Epithelial cell of proximal tubule (primary cell): ENCODE measurements around the gene C9orf50. TPM values are rescaled to one million over a fixed set of nuclear protein-coding genes. Genes with fewer than 3 reads are reported as not detected.
"Not testable (repeated sequence)": the region's sequence is repeated elsewhere in the genome, so short reads cannot be mapped to it uniquely, and the experiment has no call there.

Experiments used
- DNase-seq: peaks from one replicate; pipeline ENCODE4 v3.0.0-alpha.2; 2011; ENCODE audit warnings: low read depth
- H3K4me3 ChIP-seq: 2 replicates; pipeline ENCODE4 v1.5.1; 2011; ENCODE audit warnings: low read depth, mild to moderate bottlenecking, low read length
- total RNA-seq: library from RNA; depleted of rRNA; stranded (reverse); fragments of >200 nt; gene quantifications from 2 replicates; pipeline ENCODE4 v1.2.3, GENCODE V29; 2015
- TF ChIP-seq, protein P1 (sequence below): conservative IDR thresholded peaks from 2 replicates; pipeline ENCODE4 v1.5.1; 2012; ENCODE audit warnings: low read depth, mild to moderate bottlenecking, low read length

Gene C9orf50
- total RNA-seq, 1 donor from 2014 or later = 0.69 TPM

DNA sequence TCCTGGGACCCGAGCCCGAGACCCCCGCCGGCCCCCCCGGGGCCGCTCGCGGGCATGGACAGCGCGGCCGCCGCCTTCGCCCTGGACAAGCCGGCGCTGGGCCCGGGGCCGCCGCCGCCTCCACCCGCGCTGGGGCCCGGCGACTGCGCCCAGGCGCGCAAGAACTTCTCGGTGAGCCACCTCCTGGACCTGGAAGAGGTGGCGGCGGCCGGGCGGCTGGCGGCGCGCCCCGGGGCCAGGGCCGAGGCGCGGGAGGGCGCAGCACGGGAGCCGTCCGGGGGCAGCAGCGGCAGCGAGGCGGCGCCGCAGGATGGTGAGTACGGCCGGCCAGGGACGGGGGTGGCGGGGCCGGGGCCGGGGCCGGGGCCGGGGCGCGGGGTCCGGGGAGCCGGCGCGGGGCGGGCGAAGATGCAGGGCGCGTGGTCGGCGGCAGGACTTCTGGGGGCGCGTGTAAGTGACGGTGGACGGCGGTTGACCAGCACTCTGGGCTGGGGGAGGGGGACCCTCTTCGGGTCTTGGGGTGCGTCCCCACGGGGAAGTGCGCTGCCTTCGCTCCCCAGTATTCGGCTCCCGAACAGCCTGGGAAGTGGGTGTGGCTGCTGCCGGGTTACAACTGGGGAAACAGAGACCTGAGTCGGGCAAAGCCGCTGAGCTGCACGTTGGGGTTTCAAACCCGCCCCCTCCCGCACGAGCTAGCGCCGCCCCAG, 45.1 kb upstream of the C9orf50 start:
- H3K4me3 ChIP-seq = no peak overlapping the region
- no peak for DNase-seq
- TF ChIP-seq, protein P1, sequence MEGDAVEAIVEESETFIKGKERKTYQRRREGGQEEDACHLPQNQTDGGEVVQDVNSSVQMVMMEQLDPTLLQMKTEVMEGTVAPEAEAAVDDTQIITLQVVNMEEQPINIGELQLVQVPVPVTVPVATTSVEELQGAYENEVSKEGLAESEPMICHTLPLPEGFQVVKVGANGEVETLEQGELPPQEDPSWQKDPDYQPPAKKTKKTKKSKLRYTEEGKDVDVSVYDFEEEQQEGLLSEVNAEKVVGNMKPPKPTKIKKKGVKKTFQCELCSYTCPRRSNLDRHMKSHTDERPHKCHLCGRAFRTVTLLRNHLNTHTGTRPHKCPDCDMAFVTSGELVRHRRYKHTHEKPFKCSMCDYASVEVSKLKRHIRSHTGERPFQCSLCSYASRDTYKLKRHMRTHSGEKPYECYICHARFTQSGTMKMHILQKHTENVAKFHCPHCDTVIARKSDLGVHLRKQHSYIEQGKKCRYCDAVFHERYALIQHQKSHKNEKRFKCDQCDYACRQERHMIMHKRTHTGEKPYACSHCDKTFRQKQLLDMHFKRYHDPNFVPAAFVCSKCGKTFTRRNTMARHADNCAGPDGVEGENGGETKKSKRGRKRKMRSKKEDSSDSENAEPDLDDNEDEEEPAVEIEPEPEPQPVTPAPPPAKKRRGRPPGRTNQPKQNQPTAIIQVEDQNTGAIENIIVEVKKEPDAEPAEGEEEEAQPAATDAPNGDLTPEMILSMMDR = no peak

DNA sequence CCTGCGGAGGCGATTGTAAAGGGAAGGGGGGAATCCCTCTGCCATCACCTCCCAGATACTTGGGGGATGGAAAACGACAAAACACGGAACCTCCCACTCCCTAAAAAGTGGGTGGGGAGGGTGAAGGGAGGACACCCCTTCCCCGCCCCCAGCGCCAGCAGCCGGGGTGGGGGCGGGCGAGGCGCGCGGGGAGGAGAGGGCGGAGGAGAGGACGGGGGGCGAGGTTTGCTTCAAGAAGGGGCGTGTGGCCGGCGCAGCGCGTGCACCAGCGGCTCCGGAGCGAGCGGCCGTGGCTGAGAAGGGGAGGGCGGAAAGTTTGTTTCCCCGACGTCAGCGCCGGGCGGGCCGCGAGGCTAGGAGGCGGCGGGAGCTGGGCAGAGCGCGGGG, 44.5 kb upstream of the C9orf50 start, which contains the start of gene PRRX2:
TSS of gene PRRX2 (plus strand) at position 259 of the 387 bp plus-strand sequence. CDS start 221 bp downstream, outside the sequence.
- DNase-seq = no peak
- TF ChIP-seq, protein P1 = no peak
- no peak within 1 kb of the TSS for H3K4me3 ChIP-seq

DNA sequence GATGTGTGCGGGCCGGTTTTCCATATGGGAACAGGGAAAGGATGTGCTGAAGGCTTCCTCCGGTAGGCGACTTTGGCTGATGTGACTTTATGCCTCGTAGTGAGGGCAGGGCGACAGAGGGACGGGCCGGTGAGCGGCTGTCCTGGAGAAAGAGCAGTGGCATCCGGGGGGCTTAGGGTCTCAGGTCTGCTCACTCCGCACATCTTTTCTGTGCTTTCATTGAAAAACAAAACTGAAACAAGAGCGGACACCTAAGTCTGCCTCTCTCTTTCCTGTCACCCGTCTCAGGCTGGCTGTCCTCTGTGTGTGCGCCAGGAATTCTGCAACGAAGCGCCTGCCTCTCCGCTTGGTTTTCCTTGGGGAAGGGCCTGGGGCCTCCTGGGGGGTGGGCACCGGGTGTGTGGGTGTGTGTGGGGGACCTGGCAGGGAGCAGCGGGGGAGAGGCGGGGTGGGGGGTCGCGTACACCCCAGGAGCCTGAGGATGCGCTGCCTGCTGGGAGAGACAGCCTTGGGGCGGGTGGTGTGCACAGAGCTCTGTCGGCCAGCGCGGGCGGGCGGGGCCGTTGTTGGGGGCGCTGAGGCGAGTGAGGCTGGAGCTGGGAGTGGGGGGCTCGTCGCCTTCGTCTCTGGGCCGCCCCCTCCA, 44.0 kb upstream of the C9orf50 start:
- no peak for DNase-seq
- H3K4me3 ChIP-seq = no peak overlapping the region
- TF ChIP-seq, protein P1 = no peak

DNA sequence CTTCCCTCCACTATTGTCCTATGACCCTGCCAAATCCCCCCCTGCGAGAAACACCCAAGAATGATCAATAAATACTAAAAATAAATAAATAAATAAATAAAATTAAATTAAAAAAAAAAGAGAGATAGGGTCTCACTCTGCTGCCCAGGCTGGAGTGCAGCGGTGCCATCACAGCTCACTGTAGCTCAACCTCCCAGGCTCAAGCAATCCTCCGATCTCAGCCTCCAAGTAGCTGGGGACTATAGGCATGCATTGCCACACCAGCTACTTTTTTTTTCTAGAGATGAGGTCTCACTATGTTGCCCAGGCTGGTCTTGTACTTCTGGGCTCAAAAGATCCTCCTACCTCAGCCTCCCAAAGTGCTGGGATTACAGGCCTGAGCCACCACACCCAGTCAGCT, 41.3 kb upstream of the C9orf50 start:
- not testable (repeated sequence) for DNase-seq, H3K4me3 ChIP-seq

DNA sequence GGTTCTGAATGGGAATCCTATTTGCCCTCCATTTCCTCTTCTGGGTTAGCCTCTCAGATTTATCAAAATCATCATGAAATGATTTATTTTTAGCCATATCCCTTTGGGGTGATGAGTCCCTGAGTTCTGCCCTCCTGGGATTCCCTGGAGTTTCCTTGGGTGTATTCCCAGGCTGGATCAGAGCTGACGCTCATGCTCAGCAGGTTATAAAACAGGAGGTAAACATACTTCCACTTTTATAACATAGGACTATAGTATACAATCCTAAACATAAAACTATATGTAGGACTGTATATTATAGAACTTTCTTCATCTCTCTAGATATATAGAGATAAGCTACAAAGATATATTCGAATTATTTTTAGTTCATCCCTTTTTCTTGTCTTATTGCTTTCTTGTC, 40.1 kb upstream of the C9orf50 start:
- H3K4me3 ChIP-seq = no peak overlapping the region
- TF ChIP-seq, protein P1 = no peak
- no peak for DNase-seq

DNA sequence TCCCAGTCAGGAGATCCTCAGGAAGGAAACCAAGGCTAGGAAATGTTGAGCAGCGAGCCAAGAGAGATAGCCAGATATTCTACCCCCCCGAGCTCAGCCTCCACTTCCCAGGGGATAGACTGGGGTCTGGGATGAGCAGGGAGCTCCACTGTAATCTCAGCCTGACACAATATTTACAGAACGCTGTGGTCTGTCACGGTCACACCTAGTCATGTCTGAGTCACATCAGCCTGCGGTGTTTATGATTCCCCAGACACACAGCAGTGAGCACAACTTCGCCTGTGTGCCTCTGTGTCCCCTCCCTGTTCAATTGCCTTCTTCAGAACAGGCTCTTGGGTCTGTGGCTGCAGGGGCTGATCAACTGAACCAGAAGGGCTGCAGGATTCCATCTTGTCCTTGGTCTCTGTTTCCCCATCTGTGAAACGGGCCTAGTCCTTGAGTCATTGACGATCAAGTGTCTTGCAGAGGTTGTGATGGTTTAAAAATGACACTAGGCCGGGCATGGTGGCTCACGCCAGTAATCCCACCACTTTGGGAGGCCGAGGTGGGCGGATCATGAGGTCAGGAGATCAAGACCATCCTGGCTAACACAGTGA, 36.0 kb upstream of the C9orf50 start:
- TF ChIP-seq, protein P1 = no peak
- no peak overlapping the region for H3K4me3 ChIP-seq
- DNase-seq = no peak

DNA sequence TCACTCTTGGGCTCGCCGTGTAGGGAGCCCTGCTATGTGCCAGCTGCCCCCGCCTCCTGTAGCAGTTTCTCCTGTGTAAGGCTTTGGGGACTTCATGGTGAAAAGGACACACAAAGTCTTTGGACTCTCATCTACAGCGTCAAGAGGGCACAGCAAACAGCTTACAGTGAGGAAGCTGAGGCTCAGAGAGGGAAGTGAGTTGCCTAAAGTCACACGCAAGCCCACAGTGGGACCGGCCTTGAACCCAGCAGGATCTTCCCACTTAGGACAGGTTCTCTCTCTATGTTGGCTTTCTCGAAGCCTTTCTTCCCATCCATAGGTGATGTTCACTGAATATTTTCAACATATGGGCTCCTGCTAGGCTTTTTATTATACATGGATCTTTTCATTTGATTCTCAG, 34.8 kb upstream of the C9orf50 start:
- DNase-seq = no peak
- TF ChIP-seq, protein P1 = no peak
- no peak overlapping the region for H3K4me3 ChIP-seq
